NCI-H82 treated with DMSO at 0.1 percent for 48 hours (cell line): Measurements from ENCODE around the gene SH3GL1.

ENCODE experiments used
- DNase-seq: peaks from one replicate; lab custom pipeline; 2025; ENCODE audit not compliant: unreplicated experiment; lab: John Stamatoyannopoulos, UW

Gene SH3GL1

DNA sequence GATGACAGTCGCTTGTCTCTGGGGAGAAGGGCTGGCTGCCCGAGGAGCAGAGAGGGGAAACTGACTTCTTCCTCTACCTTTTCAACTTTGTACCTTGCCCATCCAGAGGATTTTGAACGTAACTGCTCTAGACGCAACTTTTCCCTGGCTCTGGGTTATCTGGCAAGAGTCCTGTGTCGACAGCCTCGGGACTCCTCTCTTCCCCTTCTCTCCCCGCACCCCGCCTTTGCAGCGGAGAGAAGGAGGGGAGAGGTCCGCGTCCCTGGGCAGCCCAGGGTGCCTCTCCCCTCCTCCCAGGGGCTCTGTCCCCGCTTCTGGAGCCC lies 574 bp downstream of the SH3GL1 start:
- no peak for DNase-seq

DNA sequence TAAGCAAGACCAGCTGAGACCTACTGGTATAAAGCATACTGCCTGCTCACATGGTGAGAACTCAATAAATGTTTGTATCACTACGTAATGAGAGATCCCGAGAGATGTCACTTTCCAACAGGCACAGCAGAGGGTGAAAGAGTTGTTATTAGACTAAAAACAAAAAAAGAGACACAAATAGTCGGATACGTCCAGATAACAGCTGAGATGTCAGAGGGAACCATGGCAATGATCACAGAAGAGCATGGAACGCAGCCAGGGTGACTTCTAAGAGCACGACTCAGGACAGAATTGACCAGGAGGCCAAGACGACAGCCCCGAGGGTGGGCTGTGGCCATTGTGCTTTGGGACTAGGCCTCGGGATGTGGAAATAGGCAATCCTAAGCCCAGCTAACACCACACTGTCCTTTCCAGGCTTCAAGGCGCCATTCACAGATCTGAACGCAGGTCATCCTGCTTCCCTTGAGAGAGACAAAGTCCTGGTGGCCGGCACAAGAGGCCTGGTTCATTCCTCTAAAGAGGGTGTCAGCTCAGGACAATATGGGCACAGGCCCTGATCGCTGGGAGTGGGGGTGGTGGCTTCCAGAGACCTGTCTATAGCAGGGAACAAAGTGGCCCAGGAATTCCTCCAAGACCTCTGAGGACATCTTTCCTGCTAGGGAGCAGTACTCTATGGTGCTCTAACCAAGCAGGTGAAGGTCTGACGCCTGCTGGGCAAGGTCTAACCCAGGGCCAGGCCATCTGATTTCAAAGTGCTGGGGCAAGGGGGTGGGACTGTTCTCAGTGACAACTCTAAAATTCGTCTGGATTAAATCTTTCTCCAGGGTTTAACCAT lies 3.2 kb downstream of the SH3GL1 start:
- no peak for DNase-seq

DNA sequence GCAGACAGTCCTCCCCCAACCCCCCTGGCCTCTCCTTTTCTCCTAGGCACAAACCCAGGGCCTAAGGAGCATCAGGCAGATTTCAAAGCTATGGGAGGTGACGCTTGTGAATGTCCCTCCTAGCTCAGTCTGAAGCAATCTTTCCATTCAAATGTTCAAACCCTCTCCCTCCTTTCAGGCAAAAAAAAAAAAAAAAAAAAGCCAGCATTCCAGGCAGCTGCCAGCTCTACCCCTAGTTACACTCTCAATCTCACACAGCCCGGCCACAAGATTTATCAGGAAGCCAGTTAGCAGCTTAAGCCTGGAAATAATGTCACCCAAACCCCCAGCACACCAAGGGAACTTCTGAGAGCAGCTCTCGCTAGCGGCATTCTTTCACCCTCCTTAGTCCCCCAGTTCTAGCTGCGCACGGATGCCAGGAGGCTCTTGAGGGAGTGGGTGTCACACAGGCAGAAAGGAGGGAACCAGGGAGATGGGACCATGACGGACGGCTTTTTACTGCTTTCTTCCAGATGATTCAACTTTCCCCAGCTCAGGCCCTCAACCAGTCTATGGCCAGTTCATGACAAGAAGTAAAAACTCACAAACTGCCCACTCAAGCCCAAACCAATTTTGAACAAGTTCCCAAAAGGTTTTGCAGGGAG lies 6.3 kb downstream of the SH3GL1 start:
- DNase-seq, result no peak

DNA sequence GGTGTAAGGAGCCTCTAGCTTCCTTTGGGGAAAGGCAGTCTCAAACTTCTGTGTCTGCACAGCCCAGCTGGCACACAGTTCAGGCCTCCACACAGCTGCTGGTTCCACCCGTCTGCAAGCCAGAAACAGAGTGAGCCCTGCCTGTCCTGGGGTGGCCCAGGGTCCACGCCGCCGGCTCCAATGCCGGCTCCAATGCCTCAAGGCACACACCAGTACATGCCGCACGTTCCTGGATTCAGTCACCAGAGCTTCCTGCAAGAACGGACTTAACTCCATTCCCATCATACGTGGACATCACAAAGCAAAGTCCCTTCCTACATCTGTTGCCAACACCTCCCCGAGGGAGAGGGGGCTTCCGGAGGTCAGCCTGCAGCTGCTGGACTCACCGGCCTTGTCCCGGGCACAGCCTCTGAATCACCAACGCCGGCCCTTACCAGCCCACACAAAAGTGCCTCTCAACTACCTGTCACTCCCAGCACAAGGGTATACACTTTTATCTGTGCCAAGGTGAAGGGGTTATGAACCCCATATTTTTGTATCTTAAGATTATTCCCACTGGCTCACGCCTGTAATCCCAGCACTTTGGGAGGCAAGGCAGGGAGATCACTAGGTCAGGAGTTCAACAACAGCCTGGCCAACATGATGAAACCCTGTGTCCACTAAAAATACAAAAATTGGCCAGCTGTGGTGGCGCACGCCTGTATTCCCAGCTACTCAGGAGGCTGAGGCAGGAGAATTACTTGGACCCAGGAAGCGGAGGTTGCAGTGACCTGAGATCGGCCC lies 8.5 kb downstream of the SH3GL1 start:
- DNase-seq, result no peak

DNA sequence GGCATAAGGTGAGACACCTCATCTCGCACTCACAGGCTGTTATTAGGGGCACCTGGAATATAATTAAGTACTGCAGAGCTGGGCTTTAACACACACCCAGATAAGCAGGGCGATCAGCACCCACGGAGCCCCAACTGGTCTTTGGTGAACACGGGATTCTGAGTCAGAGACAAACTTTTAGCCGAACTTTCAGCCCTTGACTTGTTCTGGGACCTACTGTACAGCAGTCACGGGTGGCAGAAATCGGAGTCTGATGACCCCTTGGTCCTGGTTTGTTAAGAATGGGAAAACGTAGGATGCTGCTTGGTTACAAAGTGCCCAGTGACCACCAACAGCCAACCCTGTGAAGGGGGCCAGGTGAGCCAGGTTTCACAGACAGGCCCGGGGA lies 9.0 kb downstream of the SH3GL1 start:
- no peak for DNase-seq

DNA sequence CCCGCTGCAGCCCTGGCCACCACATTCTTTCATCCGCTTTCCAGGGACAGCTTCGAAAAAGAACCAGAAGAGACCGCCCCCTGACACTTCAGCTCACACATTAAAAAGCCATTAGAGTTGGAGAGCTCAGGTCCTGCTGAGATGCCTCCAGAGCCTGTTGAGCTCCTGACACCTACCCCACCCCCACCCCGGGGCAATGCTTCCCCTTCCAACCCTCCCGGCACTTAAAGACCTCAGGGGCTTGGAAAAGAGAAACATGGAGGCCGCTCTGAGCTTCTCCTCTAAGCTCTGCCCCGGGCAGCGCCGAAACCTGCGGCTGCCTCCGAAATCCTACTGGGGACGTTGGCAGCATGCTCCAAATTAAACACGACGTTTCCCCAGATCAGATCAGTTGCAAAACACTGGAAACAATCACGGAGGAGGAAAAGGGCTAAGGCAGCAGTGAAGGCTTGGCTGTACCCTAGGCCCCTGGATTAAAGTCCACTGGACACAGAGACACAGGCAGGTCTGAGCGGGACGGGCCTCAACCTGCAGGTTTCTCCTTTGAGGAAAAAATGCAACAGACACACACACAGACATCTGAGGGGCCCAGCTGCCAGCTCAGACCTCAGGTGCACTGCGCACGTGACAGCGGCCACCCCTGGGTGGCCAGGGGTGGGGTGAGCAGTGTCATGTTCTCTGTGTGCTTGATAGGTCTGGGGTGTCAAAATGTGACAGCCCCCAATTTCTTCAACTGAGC lies 9.6 kb downstream of the SH3GL1 start:
- no peak for DNase-seq

DNA sequence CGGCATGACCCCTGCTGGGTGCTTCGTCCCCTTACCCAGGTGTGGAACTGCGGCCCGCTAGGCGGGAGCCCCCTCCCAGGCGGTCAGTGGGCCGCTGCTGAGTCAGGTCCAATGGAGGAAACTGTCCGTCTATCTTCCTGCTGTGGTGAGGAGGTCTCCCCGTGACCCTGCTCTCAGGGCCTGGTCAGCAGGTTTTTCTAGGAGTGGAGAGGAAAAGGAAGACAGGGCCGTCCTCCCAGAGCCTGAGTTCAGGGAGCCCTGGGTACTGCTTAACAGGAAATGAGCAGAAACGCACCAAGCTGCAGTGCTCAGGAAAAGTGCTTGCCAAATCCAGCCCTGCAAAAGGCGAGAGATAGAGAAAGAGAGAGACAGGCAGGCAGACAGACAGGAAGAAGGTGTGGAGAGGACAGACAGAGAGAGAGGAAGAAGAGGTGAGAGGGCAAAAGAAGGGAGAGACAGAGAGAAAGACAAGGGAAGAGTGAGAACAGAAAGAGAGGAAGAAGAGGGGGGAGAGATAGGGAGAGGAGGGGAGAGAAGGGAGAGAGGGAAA lies 10.3 kb downstream of the SH3GL1 start:
- DNase-seq, result no peak

DNA sequence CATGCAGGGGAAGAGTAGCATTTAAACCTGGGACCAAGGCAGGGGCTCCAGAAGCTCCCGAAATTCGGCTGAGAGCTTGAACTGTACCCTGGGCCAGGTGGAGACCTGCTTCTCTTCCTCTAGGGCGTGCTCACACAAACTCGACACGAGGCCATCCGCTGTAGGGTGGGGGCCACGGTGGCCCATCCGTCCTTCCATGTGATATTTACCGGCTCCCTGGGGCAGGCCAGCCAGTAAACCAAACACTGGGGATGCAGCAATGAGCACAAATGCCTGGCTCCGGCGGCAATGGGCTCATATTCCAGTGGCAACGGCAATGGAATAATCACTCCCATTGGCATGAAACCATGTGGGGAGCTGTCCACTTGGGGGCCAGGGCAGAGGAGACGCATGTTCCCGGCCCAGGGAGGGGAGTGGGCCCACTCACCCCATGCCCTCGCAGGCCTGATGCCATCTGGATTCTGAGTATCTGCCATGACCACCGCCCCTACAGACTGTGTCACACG lies 10.8 kb downstream of the SH3GL1 start:
- DNase-seq, result no peak

DNA sequence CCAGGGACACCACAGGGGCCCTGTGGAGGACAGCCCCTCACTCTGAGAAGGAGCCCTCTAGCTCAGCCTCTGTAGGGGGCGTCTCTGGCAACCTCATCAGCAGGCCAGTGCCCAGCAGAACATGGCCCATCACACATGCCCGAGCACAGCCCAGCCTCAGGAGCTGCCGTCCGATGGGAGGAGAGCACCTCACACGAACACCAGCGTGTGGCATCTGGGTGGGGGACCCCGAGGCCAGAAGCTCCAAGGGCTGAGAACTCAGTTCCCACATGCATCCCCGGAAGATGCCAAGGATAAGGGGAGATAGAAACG lies 11.3 kb downstream of the SH3GL1 start:
- DNase-seq, result no peak

DNA sequence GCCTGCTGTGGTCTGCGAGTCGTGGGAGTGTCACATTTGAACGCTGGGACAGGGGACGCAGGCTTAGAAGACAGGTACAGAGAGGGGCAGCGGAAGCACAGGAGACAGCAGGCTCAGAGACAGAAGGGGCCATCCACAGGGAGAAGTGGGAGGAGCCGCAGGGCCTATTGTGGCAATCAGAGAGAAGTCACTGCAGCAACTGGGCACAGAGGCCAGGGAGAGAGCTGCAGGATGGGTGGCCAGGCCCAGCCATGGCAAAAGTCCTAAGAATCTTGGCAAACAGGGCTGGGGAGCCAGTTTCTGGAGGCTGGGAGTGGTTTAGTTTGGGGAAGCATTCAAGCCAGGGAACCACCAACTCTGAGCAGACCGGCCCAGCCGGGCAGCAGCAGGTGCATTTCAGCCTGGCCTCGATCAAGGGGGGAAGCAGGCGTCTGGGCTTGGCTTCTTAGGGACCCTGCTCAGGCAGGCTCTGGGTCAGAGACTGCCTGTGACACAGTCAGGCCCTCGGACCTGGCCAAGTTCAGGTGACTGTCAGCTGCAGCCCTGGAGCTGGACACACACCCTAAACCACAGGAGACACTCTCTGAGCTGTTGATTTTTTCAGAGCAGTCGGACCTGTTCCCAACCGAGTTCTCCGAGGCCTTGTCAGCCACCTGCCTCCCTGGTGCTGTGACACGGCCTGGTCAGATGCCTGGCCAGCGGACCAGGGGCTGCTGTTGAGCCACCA lies 11.8 kb downstream of the SH3GL1 start:
- no peak for DNase-seq

DNA sequence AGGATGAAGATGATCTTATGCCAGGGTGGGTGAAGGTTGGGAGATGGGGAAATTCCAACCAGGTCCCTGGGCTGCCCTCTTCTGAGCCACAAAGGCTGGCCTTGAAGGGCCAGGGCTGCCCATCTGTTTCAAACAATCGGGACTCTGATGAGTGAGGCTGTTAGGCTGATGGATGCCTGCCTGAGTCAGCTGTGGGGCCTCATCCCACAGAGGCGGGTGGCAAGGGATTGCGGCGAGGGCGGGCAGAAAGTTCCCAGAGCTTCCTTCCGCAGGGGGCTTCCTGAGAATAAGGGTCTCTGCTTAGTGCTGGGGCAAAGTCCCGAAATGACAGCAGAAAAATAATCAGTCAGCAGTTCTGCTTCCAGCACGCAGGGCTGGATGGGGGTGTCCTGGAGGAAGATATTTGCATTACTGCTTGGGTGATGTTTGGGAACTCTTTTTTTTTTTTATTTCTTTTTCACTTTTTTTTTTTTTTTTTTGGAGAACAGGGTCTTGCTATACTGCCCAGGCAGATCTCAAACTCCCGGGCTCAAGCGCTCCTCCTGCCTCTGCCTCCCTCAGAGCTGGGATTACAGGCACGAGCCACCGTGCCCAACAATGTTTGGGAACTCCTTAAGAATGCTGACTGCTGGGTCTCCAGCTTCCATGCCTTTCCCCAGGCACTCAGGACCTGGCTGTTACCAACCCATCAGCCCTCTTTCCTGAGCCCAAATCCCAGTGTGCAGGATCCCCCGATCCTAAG lies 14.1 kb downstream of the SH3GL1 start:
- DNase-seq, result no peak

DNA sequence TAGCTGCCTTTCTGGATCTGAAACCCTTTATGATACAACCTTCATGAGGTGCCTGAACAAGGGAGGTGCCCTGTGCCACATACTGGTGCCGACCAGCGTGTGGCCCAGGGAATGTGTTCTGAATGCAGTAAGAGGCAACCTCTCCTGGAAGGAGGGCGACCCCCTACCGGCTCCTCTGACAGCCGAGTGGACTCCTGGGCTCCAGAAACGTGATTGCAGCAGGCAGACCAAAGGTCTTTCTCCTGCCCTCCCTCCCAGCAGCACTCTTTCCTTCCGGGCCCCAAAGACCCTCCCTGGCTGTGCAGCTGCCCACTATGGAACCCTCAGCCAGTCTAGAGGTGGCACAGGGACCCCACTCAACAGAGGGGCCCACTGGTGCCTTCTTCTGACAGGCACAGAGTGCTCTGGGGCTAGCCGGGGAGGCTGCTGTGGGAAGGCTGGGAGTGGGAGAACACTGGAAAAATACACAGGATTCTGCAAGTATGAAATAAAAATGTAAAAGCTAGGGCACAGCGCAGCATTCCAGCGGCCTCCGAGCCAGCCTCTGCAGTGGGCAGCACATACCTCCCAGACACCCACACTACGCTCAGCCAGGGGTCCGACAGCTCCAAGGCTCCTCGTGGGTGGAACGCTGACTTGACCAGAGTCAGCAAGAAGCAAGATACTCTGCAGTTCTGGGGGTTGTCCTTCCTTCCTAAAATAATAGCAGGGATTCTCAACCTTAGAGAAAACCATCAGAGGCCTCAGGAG lies 14.9 kb downstream of the SH3GL1 start:
- DNase-seq, result no peak

DNA sequence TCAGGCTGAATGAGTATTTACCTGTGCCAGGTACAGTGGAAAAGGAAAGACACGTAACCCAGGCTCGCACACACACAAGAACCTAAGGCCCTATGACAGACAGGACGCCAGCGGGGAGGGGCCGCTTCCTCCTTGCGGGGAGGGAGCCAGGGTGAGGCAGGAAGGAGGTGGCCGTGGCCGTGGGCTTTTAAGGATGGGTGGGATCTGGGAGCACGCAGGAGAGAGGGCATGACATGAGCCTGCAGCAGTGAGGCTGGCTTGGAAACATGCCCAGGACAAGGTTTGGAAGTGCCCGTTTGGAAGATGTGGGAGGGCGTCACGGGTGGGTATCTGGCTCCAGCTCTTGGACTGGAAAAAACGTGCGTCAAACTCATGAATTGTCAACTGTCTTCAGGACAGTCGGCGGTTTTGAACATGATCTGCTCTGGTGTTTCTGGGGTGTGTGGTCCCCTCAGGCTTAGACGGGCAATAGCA lies 20.1 kb downstream of the SH3GL1 start:
- no peak for DNase-seq

DNA sequence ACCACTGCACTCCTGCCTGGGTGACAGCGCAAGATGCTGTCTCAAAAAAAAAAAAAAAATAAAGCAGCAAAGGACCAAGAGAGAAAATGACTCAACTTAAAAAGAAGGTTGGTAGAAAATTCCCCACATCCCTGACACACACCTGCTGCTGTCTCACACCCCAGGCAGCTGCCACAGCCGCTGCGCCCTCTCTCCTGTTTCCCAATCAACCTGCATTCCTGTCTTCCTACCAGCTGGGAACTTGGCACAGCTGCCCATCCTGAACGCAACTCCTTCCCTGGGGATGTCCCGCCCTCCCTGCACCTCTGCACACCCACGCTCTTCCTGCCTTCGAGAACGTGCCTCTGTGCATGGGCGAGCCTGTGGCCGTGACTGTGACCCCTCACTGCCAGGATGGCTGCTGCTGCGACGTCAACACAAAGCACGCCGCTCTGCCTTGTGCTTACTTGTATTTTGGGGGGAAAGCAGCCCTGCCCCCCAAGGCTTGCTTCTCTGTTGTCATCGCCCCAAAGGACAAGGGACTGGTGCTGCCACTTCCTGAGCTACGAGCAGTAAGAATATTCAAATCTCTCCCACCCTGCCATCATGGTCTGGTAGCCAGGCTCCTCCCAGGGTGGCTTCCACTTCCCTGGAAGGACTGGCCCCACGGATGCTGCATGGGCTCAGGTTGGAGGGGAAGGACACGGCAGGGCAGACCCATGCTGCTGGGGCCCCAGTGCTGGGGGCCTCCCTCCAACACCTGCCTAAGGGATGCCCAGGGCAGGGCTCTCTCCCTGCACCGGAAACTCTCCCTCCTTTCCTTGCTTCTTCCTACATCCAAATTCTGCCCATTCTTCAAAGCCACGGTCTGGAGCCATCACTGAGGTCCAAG lies 20.7 kb downstream of the SH3GL1 start:
- DNase-seq, result no peak

DNA sequence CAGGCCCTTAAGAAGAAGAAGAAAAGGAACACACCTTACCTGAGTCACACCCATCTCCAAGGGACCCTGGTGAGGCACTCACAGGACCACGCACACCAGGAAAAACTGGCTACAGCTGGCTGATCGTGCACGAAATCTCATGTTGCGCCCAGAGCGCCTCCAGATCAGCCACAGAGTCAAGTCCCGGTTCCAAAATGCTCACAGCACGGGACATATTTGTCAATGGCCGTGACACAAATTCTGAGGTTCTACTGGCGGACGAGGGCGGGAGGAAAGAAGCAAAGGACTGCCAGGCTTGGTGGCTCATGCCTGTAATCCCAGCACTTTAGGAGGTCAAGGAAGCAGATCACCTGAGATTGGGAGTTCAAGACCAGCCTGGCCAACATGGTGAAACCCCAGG lies 21.5 kb downstream of the SH3GL1 start:
- no peak for DNase-seq

DNA sequence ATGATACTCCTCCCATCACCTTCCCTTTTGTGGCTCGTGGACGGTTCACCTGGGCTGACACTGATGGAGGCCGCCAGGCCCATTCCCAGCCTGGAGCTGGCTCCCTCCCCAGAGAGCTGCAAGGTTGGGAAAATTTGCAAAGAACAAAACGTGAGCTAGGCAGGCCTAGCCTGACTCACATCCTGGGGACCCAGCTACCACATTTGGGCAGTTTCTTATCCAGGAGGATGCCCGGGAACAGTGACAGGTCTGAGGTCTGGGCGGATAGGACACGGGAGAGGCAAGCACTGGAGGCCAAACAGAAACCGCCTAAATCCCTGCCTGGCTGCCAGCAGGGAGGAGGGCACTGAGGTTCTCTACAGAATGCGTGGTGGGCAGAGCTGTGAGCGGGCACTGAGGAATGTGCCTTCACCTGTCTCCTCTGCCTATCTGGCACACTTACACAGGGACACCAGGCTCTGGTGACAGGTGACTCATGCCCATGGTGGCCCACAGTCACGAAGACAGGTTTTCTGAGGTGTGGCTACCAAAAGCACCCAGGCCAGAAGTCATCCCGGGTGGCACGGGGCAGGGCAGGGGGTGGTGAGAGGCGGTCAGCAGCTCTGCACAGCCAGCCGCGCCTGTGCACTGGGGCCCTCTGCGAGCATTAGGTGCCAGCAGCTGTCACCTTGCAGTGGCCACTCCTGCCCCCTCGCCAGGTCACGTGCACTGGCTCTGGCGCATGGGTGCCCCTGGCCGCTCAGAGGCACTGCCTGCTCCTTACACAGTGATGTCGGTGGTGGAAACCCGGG lies 23.2 kb downstream of the SH3GL1 start:
- DNase-seq, result no peak

DNA sequence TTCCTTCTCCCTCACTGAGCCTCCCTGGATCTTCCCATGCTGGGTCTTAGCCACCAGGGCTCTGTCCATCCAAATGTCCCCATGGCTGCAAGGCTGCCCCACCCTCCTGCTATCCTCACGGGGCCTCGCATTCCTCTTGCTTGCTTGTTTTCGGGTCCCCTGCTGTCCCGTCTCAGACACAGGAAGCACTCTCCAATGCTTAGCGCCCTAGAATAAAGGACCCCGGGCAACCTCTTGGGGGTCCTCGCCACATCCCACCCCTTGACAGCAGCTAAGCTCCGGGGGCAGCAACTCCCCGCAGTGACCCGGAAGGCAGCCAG lies 23.7 kb downstream of the SH3GL1 start:
- no peak for DNase-seq
